Measurements from ENCODE around the gene COL6A5.

The COL6A5 gene

GRCh38 chr3:130456540-130456939 lies 111.1 kb downstream of the COL6A5 start:
- DNase-seq, result no peak

DNA sequence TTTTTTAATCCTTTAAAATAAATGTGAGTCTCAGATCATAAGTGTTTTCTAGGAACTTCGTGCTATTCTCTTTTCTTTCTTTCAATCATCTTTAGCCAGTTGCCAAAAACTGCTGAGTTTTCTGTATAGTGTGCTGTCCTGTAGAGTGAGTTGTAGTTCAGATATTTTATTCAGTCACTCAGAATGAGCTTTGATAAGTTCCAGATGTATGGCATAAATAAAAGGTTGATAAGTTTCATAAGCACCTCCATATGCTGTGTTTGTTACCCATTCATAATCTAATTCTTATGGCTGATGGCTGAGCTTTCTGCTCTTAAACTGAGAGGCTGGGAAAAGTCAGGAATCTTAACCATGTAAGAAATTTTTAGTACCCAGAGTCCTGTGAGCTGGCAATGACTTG lies 112.2 kb downstream of the COL6A5 start:
- no peak for DNase-seq

- no peak for DNase-seq
Observed at GRCh38 chr3:130459944-130460343, 114.5 kb downstream of the COL6A5 start.

GRCh38 chr3:130462089-130462488 lies 116.6 kb downstream of the COL6A5 start:
- DNase-seq, result no peak

GRCh38 chr3:130463221-130463620 lies 117.7 kb downstream of the COL6A5 start:
- DNase-seq, result no peak

GRCh38 chr3:130465521-130465920 lies 120.0 kb downstream of the COL6A5 start:
- no peak for DNase-seq

DNA sequence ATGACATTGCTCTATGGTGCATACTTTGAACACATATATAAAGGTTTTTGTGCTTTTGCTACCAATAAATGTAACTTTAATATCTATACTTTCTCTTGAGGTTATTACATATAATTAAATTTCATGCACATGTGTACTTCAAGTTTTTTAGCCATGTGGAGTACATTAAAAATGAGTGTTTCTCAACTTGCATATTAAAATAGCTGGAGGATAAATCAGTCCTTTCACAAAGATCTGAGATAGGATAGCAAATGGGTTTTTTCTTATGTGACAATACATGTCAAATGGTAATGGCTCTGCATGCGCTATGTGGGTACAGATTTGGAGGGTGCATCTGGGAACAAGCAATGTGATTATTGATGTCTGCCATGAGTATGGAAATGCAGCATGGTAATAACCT lies 122.8 kb downstream of the COL6A5 start:
- DNase-seq, result no peak

DNA sequence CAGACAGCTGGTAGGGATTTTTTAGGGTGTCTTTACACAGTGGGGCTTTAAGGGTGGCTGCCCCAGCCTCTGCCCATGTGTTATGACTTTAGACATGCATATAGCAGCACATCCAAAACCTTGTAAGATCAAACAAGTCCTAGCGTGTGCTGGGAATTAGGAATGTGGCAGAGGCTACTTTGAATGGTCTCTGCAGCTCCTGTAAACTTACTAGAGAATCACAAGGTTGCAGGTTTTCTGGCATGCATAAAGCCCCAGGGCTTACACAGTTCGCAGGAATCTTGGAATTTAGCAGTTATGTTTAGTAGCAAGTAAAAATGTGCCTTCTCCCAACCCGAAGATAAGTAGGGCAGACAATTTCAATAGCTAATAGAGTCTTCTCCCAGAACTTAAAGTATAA lies 124.7 kb downstream of the COL6A5 start:
- DNase-seq, result no peak

DNA sequence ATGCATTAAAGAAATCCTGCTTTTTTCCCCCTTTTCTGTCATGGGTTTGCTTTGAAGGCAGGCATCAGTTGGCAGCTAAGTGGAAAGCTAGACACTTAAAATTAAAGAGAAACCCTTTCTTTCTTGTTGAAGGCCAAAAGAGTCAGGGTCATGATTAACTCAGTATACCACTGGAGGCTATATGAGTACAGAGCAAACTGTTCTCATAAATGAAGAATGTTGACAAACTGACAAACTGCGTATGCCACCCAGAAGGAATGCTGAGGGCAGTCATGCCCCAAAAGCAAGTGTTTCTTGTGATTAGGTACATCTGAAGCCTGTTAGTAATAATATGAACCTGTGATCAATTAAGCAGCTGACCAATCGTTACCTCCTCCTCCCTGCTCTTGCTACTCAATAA lies 127.9 kb downstream of the COL6A5 start:
- no peak for DNase-seq

DNA sequence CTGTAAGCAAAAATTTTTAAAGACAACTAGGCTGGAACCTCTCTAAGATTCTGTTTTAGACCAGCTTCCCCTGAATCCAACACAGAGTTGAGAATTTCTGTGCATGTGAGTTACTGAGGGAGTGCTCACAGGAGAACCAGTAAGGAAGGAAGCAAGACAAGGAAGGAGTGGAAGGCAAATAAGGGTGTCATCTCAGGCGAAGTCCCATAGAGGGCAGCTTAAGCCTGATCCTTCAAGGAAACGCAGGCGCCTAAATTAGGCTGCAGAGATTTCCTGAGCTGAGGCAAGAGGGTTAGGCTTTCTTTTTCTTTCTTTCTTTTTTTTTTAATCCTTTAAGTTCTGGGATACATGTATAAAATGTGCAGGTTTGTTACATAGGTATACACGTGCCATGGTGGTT lies 135.3 kb downstream of the COL6A5 start:
- DNase-seq, result no peak

DNA sequence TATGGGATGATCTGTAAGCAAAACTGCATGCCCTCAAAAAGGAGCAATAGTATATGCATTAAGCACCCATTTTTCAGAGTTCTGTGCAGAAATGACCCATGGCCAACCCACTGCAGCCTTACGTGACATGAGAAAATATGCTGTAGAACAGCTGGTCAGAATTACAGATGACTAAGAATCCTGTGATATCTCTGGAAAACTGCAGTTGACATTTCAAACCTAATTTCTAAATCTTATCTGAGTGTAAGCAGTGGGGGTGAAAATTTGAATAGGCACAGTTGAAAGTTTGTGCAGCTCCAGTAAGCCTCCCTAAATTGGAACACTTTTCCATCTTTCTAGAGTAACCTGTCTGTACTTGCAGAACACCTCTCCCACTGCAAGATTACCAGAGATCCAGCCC lies 142.8 kb downstream of the COL6A5 start:
- no peak for DNase-seq

DNA sequence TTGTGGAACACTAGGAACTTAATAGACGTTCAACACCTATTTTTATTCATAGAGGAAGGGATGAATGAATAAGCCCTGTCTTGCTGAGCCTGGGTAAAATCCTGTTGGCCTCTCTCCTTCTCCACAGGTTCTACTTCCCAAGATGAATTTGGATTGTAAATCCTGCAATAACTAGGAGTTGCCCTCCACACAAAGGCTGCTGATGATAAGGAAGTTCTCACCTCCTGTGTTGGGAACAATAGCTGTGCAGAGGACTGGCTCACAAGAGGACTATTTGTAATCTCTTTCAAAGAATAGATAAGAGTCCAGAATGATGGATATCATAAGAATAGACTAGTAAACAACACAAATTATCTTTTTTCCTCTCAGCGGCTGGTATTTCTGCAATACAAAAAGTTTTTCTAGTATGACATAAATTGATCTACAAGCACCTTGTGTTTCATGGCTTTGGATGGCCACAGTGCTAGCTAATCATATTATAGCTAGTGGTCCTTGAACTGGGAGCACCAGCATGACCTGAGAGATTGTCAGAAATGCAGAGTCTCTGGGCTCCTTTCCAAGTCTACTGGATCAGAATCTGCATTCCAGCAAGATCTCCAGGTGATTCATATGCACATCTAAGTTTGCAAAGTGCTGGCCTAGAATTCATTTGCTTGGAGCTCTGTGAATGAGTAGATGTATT lies 143.4 kb downstream of the COL6A5 start:
- no peak for DNase-seq

DNA sequence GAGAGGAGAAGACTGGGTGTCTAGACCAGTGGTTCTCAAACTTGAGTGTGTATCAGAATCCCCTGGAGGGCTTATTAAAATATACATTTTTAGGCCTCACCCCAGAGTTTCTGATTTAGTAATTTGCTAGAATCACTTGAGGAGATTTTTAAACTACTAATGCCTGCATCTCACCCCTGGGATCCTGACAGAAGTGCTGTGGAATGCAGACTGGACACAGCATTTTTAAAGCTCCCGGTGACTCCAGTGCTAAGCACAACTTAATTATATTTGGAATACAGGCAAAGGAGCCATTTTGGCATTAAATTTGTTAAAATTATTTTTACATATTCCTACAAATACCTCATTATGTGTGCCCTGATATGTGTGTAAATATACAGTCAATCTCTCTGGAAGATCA lies 144.8 kb downstream of the COL6A5 start:
- DNase-seq, result no peak

- no peak for DNase-seq
Observed at GRCh38 chr3:130491431-130491830, 146.0 kb downstream of the COL6A5 start.

DNA sequence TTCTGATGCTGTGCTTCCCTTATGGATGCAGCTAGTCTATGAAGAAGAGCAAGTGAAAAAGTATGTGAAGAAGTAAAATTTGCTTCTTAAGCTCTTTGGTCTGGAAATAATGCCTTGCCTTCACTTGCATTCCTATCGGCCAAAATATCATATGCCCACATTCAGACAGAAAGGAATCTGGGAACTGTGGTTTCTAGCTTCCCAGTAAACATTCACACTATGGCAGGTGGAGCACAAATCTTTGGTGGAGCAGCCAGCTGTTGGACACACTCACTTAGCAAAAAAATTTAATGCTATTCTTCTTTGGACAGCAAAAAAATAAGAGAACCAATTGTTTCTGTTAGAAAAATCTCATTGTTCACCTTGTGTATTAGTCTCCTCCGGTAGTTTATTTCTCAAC lies 159.2 kb downstream of the COL6A5 start:
- no peak for DNase-seq

DNA sequence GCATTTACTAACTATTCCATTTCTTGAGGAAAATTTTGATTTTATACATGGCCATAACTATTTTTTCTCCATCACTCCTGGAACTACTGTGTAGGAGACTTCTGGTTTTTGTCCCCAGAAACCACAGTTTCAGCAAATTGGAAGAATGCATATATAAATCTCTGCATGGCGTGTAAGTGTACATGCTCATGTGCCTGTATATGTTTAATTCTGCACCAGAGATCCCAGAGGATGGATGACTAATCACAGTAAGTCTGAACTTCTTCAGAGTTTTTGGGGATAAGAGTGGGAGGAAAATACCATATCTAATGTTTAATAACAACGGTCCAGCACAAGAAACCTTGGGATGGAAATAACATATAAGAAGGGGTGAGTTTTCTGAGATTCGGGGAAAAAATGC lies 160.6 kb downstream of the COL6A5 start:
- no peak for DNase-seq

DNA sequence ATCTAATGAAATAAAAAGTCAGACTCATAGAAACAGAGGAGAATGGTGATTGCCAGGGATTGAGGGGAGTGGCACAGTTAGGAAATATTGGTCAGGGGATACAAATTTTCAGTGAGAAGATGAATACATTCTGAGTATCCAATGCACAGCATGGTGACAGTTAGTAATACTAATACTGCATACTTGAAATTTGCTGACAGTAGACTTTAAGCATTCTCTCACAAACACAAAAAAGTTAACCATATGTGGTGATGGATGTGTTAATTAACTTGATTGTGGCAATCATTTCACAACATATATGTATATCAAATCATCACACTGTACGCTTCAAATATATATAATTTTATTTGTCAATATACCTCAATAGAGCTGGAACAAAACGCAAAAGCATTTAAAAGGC lies 162.3 kb downstream of the COL6A5 start:
- DNase-seq, result no peak

DNA sequence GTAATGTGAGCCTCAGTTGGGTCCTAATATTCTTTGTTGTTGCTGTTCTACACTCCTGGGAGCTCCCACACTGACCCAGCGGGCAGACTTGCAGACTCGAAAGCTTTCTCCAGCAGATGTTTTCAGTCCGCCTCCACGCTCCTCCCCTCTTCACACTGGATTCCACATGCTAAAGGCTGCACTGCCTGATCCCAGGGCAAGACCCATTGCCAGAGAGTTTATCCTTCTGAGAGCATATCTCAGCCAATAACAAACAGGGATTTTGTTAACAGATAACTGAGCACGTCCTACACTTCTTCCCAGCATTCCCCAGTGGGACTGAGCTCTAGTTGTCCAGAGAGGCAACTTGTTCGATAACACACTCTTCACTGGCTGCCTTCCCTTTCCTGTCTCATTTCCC lies 163.5 kb downstream of the COL6A5 start:
- DNase-seq, result no peak

DNA sequence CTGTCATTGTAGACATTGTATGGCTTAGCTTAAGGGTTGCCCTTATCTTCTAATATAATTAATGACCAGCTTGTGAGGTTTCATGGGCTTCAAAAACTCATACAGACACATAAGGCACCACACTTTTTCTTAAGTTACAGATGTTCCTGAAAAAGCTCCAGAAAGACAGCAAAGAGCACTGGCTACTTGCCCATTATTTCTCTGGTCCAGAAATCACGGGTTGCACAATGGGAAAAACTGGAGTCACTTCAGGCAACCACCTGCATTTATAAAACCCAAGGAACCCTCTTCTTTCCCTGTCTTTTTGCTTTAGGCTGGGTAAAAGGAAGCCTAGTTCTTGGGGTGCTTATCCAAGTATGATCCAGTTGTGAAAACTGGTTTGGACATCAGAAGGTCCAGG lies 169.2 kb downstream of the COL6A5 start:
- no peak for DNase-seq

- no peak for DNase-seq
Observed at GRCh38 chr3:130515755-130516154, 170.3 kb downstream of the COL6A5 start.

DNA sequence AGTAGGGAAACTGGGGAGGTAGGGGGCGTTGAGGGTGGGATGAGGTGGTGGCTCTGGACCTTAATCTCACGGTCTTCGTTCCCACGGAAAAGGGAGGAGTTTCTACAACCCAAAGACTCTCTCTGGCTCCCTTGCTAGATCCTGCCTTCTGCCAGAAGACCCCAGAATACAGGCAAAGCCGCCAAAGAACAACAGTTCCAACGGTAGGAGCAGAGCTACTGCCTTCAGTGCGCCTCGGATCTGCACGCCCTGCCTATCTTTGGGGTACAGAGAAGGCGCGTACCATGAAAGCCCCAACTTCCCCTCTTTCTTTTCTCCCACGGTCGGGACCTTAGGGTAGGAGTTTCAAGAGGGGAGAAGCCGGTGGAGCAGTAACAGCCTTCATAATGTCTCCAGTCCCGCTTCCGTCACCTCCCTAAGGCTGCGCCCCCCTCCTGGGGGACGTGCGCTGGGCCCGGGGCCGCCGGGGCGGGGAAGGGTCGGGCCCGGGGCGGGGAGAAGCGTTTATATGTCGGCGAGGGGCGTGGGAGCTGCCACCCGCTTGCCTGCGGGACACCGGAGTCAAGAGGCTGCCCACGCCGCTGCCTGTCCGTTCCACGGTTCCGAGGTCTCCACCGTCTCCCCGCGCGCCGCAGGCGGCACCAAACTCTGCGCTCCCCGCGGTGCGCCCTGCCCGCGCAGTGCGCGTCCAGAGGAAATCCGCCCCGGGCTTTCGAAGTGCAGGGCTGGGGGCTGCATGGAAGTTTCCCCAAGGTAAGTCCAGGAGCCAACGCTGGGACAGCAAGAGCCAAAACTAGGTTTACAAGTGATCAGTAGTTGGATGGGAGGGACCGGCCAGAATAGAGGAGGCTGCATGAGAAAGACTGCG lies 171.4 kb downstream of the COL6A5 start, which contains the start of gene COL6A6:
Gene COL6A6, plus strand, starts transcription at position 533 of the 868 bp plus-strand sequence. CDS start 43,188 bp downstream, outside the sequence.
- no peak for DNase-seq

- no peak for DNase-seq
Observed at GRCh38 chr3:130517602-130518001, 172.1 kb downstream of the COL6A5 start.

DNA sequence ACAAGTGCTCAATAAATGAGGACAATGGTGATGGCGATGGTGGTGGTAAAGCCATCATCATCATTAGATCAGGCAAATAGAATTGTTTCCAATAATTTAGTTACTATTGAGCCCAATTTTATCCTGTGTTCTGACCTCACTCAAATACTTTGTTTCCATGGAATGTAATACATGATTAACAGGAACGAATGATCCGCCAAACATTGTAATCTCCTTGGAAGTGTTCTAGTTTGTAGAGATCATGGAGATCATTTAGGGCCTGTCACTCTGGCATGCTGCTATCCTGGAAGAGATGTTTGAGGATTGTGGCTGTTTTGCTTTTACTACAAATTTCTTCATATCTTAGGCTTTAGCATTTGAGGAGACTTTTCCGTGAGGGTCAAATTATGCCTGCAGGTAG lies 174.3 kb downstream of the COL6A5 start:
- DNase-seq, result no peak

- DNase-seq, result no peak
Observed at GRCh38 chr3:130522399-130522798, 176.9 kb downstream of the COL6A5 start.

Measured in CD4-positive, alpha-beta T cell treated with Interferon alpha-2 for 1 hour (primary cell).